Measurements from ENCODE around the gene LGALS3BP.

The LGALS3BP gene

DNA sequence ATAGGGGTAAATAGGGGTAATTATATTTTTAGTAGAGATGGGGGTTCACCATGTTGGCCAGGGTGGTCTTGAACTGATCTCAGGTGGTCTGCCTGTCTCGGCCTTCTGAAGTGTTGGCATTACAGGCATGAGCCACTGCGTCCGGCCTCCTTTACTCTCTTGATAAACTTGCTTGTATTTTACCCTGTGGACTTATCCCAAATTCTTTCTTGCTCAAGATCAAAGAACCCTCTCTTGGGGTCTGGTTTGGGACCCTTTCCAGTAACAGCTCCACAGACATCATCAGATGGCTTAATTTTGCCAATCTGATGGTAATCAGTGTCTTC, 38.6 kb upstream of the LGALS3BP start:
- TF ChIP-seq, protein P1, sequence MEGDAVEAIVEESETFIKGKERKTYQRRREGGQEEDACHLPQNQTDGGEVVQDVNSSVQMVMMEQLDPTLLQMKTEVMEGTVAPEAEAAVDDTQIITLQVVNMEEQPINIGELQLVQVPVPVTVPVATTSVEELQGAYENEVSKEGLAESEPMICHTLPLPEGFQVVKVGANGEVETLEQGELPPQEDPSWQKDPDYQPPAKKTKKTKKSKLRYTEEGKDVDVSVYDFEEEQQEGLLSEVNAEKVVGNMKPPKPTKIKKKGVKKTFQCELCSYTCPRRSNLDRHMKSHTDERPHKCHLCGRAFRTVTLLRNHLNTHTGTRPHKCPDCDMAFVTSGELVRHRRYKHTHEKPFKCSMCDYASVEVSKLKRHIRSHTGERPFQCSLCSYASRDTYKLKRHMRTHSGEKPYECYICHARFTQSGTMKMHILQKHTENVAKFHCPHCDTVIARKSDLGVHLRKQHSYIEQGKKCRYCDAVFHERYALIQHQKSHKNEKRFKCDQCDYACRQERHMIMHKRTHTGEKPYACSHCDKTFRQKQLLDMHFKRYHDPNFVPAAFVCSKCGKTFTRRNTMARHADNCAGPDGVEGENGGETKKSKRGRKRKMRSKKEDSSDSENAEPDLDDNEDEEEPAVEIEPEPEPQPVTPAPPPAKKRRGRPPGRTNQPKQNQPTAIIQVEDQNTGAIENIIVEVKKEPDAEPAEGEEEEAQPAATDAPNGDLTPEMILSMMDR (IDR thresholded peaks at IDR 0.05; ENCODE audit: low read length), result no peak
- TF ChIP-seq EZH2 (IDR thresholded peaks at IDR 0.05; ENCODE audit: borderline replicate concordance, low read length), result no peak

DNA sequence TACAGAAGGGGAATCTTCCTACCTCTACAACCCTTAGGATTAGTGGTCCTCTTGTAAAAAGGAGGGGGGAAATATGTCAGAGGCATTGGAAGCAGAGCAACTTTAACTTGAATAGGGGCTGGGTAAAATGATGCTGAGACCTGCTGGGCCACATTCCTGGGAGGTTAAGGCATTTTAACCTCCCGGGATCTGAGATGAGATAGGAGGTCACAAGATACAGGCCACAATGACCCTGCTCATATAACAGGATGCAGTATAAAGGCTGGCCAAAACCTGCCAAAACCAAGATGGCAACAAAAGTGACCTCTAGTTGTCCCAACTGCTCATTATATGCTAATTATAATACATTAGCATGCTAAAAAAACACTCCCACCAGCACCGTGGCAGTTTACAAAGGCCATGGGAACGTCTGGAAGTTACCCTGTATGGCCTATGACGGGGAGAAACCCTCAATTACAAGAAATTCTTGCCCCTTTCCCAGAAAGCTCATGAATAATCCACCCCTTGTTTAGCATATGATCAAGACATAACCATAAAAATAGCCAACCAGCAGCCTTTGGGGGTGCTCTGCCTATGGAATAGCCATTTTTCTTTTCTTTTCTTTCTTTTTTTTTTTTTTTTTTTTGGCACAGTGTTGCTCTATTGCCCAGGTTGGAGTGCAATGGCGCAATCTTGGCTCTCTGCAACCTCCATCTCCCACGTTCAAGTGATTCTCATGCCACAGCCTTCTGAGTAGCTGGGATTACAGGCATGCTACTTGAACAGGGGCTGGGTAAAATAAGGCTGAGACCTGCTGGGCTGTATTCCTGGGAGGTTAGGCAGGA, 38.0 kb upstream of the LGALS3BP start:
- H3K4me2 ChIP-seq (ENCODE audit: low read length), result no peak overlapping the region
- H3F3A ChIP-seq (ENCODE audit: insufficient read depth, low read length), result no peaks in the 10 kb centered on the region
- no peaks in the 10 kb centered on the region for H3K4me1 ChIP-seq (ENCODE audit: insufficient read depth, low read length, severe bottlenecking)
- H2AFZ ChIP-seq (ENCODE audit: low read length), result no peak overlapping the region
- H3K9me3 ChIP-seq (ENCODE audit: low read length), result peaks cover 20% of the 10 kb centered on the region; the same call in 1 of the 2 replicates
- H3K27ac ChIP-seq (ENCODE audit: low read depth, low read length, poor library complexity, severe bottlenecking), result no peak overlapping the region
- H3K9ac ChIP-seq (ENCODE audit: low read length), result no peak overlapping the region
- H3K9me2 ChIP-seq (ENCODE audit: low read depth, low read length), result no peaks in the 10 kb centered on the region
- TF ChIP-seq, protein P1 (IDR thresholded peaks at IDR 0.05; ENCODE audit: low read length), result no peak
- TF ChIP-seq EZH2 (IDR thresholded peaks at IDR 0.05; ENCODE audit: borderline replicate concordance, low read length), result no peak
- no peaks in the 10 kb centered on the region for H3K79me2 ChIP-seq (ENCODE audit: insufficient read depth, low read length)
- H3K4me3 ChIP-seq (ENCODE audit: low read depth, low read length, poor library complexity, severe bottlenecking), result no peak overlapping the region
- no peaks in the 10 kb centered on the region for H3K36me3 ChIP-seq (ENCODE audit: insufficient read depth, low read length)
- H3K27me3 ChIP-seq (ENCODE audit: insufficient read depth, low read length), result peaks cover 4% of the 10 kb centered on the region; the same call in 1 of the 2 replicates
- no peaks in the 10 kb centered on the region for H4K20me1 ChIP-seq (ENCODE audit: insufficient read depth, low read length)

More for the DNA sequence above, 38.6 kb upstream of the LGALS3BP start:
- no peak overlapping the region for H2AFZ ChIP-seq (ENCODE audit: low read length)
- no peak overlapping the region for H3K27ac ChIP-seq (ENCODE audit: low read depth, low read length, poor library complexity, severe bottlenecking)
- H3K4me2 ChIP-seq (ENCODE audit: low read length), result no peak overlapping the region
- H3K9ac ChIP-seq (ENCODE audit: low read length), result no peak overlapping the region
- H4K20me1 ChIP-seq (ENCODE audit: insufficient read depth, low read length), result no peaks in the 10 kb centered on the region
- no peaks in the 10 kb centered on the region for H3K36me3 ChIP-seq (ENCODE audit: insufficient read depth, low read length)
- H3K4me1 ChIP-seq (ENCODE audit: insufficient read depth, low read length, severe bottlenecking), result no peaks in the 10 kb centered on the region
- no peaks in the 10 kb centered on the region for H3F3A ChIP-seq (ENCODE audit: insufficient read depth, low read length)
- no peaks in the 10 kb centered on the region for H3K9me2 ChIP-seq (ENCODE audit: low read depth, low read length)
- no peaks in the 10 kb centered on the region for H3K79me2 ChIP-seq (ENCODE audit: insufficient read depth, low read length)
- no peak overlapping the region for H3K4me3 ChIP-seq (ENCODE audit: low read depth, low read length, poor library complexity, severe bottlenecking)
- peaks cover 19% of the 10 kb centered on the region; the same call in 1 of the 2 replicates for H3K9me3 ChIP-seq (ENCODE audit: low read length)
- peaks cover 4% of the 10 kb centered on the region; the same call in 1 of the 2 replicates for H3K27me3 ChIP-seq (ENCODE audit: insufficient read depth, low read length)

DNA sequence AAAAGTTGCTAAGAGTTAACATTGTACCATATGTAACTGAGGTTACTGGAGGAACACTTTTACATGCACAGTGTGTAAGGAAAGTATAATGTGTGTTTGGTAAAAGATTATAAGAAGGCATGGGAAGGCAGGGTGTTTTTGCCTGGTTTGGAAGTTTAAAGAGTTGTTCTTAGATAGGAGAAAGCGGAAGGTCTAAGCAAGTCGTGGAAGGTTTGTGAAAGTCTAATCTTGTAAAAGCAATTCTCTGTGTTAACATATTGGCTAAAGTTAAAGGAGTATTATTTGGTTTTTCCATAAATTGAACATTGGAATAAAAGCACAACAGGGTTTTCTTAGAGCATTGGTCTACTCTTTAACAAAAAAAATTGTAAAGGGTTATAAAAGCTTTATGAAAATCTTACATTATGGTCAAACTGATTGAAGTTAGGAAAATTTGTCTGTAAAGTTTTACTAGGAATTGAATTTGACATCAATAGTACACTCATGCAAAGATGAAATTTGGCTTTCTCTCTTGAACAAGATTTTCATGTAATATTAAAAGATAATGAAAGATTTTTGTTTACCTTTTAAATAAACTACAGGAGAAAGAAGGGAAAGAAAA, 34.5 kb upstream of the LGALS3BP start:
- no peak for TF ChIP-seq EZH2 (IDR thresholded peaks at IDR 0.05; ENCODE audit: borderline replicate concordance, low read length)
- Histone ChIP-seq H4K20me1 (ENCODE audit: insufficient read depth, low read length) (no peaks in the 10 kb centered on the region), H3K36me3 (ENCODE audit: insufficient read depth, low read length) (no peaks in the 10 kb centered on the region), H3K4me2 (ENCODE audit: low read length) (no peak overlapping the region), H3K9me2 (ENCODE audit: low read depth, low read length) (no peaks in the 10 kb centered on the region), H3K27me3 (ENCODE audit: insufficient read depth, low read length) (peaks cover 3% of the 10 kb centered on the region; the same call in 1 of the 2 replicates), H3K9me3 (ENCODE audit: low read length) (peaks cover 20% of the 10 kb centered on the region; the same call in 1 of the 2 replicates), H3K79me2 (ENCODE audit: insufficient read depth, low read length) (no peaks in the 10 kb centered on the region), H3K4me3 (ENCODE audit: low read depth, low read length, poor library complexity, severe bottlenecking) (no peak overlapping the region), H3K4me1 (ENCODE audit: insufficient read depth, low read length, severe bottlenecking) (peaks cover 7% of the 10 kb centered on the region), H3K9ac (ENCODE audit: low read length) (no peak overlapping the region), H3K27ac (ENCODE audit: low read depth, low read length, poor library complexity, severe bottlenecking) (no peak overlapping the region), H3F3A (ENCODE audit: insufficient read depth, low read length) (no peaks in the 10 kb centered on the region), H2AFZ (ENCODE audit: low read length) (no peak overlapping the region)

Measured in OCI-LY1 (cell line).